ENCODE data around the gene ABRAXAS1. TPM values are rescaled to one million over a fixed set of nuclear protein-coding genes. Genes with fewer than 3 reads are reported as not detected.

Gene ABRAXAS1
- total RNA-seq, 4 donors from 2014 or later, result 9.3 to 13.5 (median 10.8) TPM

DNA sequence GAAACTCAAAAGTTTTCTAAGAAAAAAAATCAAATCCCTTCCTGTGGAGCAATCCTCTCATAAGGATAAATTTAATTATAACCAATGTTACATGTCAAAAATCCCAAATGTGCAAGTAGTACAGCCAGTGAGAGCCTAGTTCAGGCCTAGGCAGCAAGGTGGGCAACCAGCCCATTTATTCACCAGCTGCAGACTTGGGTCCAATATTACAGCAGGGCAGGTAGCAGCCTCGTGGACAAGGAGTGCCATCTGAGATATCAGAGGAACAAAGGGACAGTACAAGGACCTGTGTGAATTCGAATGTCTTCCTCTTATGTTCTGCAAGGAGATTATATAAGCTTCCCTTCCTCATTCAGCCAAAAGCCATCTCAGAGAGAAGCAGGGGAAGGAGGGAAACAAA, 35.9 kb downstream of the ABRAXAS1 start:
- Histone ChIP-seq H3K36me3 (peaks cover 18 to 52% (median 36%) of the 10 kb centered on the region in 4 donors), H3K4me1 (peaks cover 4 to 6% (median 4%) of the 10 kb centered on the region in 4 donors), H3K27me3 (no peaks in the 10 kb centered on the region), H3K4me3 (no peak overlapping the region), H3K9me3 (no peaks in the 10 kb centered on the region), H3K27ac (replicated peaks in 1 of 4) (no peak overlapping the region)
- intact Hi-C loops (cut with DNase I), result no loop called here
- WGBS, result 64% methylated on average over 2 of the region's 2 CpGs
- no peak for DNase-seq (ENCODE audit: extremely low spot score)
- TF ChIP-seq, protein P1, sequence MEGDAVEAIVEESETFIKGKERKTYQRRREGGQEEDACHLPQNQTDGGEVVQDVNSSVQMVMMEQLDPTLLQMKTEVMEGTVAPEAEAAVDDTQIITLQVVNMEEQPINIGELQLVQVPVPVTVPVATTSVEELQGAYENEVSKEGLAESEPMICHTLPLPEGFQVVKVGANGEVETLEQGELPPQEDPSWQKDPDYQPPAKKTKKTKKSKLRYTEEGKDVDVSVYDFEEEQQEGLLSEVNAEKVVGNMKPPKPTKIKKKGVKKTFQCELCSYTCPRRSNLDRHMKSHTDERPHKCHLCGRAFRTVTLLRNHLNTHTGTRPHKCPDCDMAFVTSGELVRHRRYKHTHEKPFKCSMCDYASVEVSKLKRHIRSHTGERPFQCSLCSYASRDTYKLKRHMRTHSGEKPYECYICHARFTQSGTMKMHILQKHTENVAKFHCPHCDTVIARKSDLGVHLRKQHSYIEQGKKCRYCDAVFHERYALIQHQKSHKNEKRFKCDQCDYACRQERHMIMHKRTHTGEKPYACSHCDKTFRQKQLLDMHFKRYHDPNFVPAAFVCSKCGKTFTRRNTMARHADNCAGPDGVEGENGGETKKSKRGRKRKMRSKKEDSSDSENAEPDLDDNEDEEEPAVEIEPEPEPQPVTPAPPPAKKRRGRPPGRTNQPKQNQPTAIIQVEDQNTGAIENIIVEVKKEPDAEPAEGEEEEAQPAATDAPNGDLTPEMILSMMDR (IDR thresholded peaks at IDR 0.05), result no peak
- TF ChIP-seq POLR2AphosphoS5 (IDR thresholded peaks at IDR 0.05), result no peak

GRCh38 chr4:83440899-83441298, 44.0 kb downstream of the ABRAXAS1 start:
- no peak for TF ChIP-seq POLR2A (IDR thresholded peaks at IDR 0.05; ENCODE audit: low read depth)
- TF ChIP-seq, protein P1 (IDR thresholded peaks at IDR 0.05), result no peak
- no peak for TF ChIP-seq EP300 (IDR thresholded peaks at IDR 0.05)
- TF ChIP-seq POLR2AphosphoS5 (IDR thresholded peaks at IDR 0.05), result no peak
- intact Hi-C loops (cut with DNase I), result no loop called here
- Histone ChIP-seq H3K4me3 (no peak overlapping the region), H3K9me3 (no peaks in the 10 kb centered on the region), H3K27ac (replicated peaks in 1 of 4) (no peak overlapping the region), H3K4me1 (no peaks in the 10 kb centered on the region), H3K36me3 (peaks cover 46 to 94% (median 66%) of the 10 kb centered on the region in 4 donors), H3K27me3 (no peaks in the 10 kb centered on the region)
- 90% methylated on average over 3 of the region's 3 CpGs for WGBS
- DNase-seq (ENCODE audit: extremely low spot score), result no peak

GRCh38 chr4:83440148-83440814, 44.6 kb downstream of the ABRAXAS1 start:
- no peak overlapping the region for H3K27ac ChIP-seq (replicated peaks in 1 of 4)
- intact Hi-C loops (cut with DNase I), result no loop called here
- 93% methylated on average over 1 of the region's 1 CpG for WGBS

GRCh38 chr4:83438719-83439118, 46.2 kb downstream of the ABRAXAS1 start:
- H3K27me3 ChIP-seq, result no peaks in the 10 kb centered on the region
- no peak for DNase-seq (ENCODE audit: extremely low spot score)
- no peak overlapping the region for H3K27ac ChIP-seq (replicated peaks in 1 of 4)
- TF ChIP-seq, protein P1 (IDR thresholded peaks at IDR 0.05), result no peak
- TF ChIP-seq EP300 (IDR thresholded peaks at IDR 0.05), result no peak
- no peak for TF ChIP-seq POLR2A (IDR thresholded peaks at IDR 0.05; ENCODE audit: low read depth)
- no peak for TF ChIP-seq POLR2AphosphoS5 (IDR thresholded peaks at IDR 0.05)
- H3K4me3 ChIP-seq, result no peak overlapping the region
- H3K4me1 ChIP-seq, result no peaks in the 10 kb centered on the region
- peaks cover 34 to 82% (median 55%) of the 10 kb centered on the region in 4 donors for H3K36me3 ChIP-seq
- no peaks in the 10 kb centered on the region for H3K9me3 ChIP-seq
- intact Hi-C loops (cut with DNase I), result no loop called here

More at GRCh38 chr4:83440148-83440814, 44.6 kb downstream of the ABRAXAS1 start:
- H3K9me3 ChIP-seq, result no peaks in the 10 kb centered on the region
- no peak for DNase-seq (ENCODE audit: extremely low spot score)
- H3K27me3 ChIP-seq, result no peaks in the 10 kb centered on the region
- no peaks in the 10 kb centered on the region for H3K4me1 ChIP-seq
- H3K36me3 ChIP-seq, result peaks cover 41 to 88% (median 62%) of the 10 kb centered on the region in 4 donors
- H3K4me3 ChIP-seq, result no peak overlapping the region
- no peak for TF ChIP-seq EP300 (IDR thresholded peaks at IDR 0.05)
- no peak for TF ChIP-seq POLR2A (IDR thresholded peaks at IDR 0.05; ENCODE audit: low read depth)
- TF ChIP-seq POLR2AphosphoS5 (IDR thresholded peaks at IDR 0.05), result no peak
- TF ChIP-seq, protein P1 (IDR thresholded peaks at IDR 0.05), result no peak

GRCh38 chr4:83436680-83437079, 48.2 kb downstream of the ABRAXAS1 start:
- H3K27ac ChIP-seq (replicated peaks in 1 of 4), result no peak overlapping the region
- TF ChIP-seq POLR2AphosphoS5 (IDR thresholded peaks at IDR 0.05) (no peak), EP300 (IDR thresholded peaks at IDR 0.05) (no peak)
- 97% methylated on average over 4 of the region's 4 CpGs for WGBS
- H3K36me3 ChIP-seq, result peaks cover 23 to 75% (median 45%) of the 10 kb centered on the region in 4 donors
- H3K27me3 ChIP-seq, result no peaks in the 10 kb centered on the region
- intact Hi-C loops (cut with DNase I), result no loop called here
- DNase-seq (ENCODE audit: extremely low spot score), result no peak
- H3K4me3 ChIP-seq, result no peak overlapping the region
- H3K4me1 ChIP-seq, result no peaks in the 10 kb centered on the region
- H3K9me3 ChIP-seq, result no peaks in the 10 kb centered on the region
